HepG2 (cell line): ENCODE data around the gene NOS1AP. TPM values are rescaled to one million over a fixed set of nuclear protein-coding genes. Genes with fewer than 3 reads are reported as not detected.

Experiments
- ATAC-seq: fragments of 200-7000 bp; cut with Tn5 transposase; 3 replicates; pipeline ENCODE4 v1.9.1; 2020; ENCODE audit warnings: mild to moderate bottlenecking, moderate library complexity
- BruUV-seq: library from RNA; stranded (reverse); fragments of 400-500 nt; replicated peaks from 2 replicates; lab custom pipeline; 2021; lab: Mats Ljungman, UMichigan
- CTCF ChIA-PET: fragments of 300-600 bp; formaldehyde crosslinking; extraction: SDS; loops from one replicate; lab custom pipeline; 2021; ENCODE audit warnings: low total read pairs, inconsistent platforms, low intra/inter-chr PET ratio; lab: Yijun Ruan, JAX
- POLR2A ChIA-PET: fragments of 350-600 bp; sonication (Branson Sonifier 250); formaldehyde crosslinking; loops from one replicate; lab custom pipeline; 2020; ENCODE audit warnings: antibody characterized with exemption, inconsistent platforms; lab: Yijun Ruan, JAX
- DNase-seq: peaks from one replicate; pipeline ENCODE4 v3.0.0-alpha.2; 2015; ENCODE audit warnings: low spot score
- FAIRE-seq: peaks from 3 replicates; lab custom pipeline; 2011; peaks lifted over from hg19 to GRCh38; lab: Jason Lieb, UNC
- H2AFZ ChIP-seq: one replicate; pipeline ENCODE4 v1.6.1; 2011; ENCODE audit warnings: low read length, inconsistent platforms
- H3K27ac ChIP-seq: fragments of 300-600 bp; 3 replicates; pipeline ENCODE4 v1.8.0; 2011; ENCODE audit warnings: mixed run types, mild to moderate bottlenecking, mixed read lengths, low read length, inconsistent platforms; ENCODE audit not compliant: insufficient read depth; ENCODE audit errors: extremely low read length
- H3K27me3 ChIP-seq, 2 experiments: fragments of 200-600 bp in 1 of 2; 2 replicates in 1 of 2; 3 replicates in 1 of 2; pipeline versions ENCODE4 v1.6.0 to v1.8.0; 2011; ENCODE audit warnings: low read length in 2 of 2, mild to moderate bottlenecking in 2 of 2, moderate library complexity in 2 of 2, inconsistent platforms in 1 of 2; ENCODE audit not compliant: insufficient read depth in 2 of 2, control insufficient read depth in 1 of 2
- H3K36me3 ChIP-seq, 2 experiments: fragments of 200-600 bp in 1 of 2; replicated peaks in 1 of 2; 2 replicates in 1 of 2; 3 replicates in 1 of 2; pipeline versions ENCODE4 v1.5.1 to v1.8.0; 2011; ENCODE audit warnings: low read length in 2 of 2, inconsistent platforms in 1 of 2; ENCODE audit not compliant: insufficient read depth in 2 of 2, control insufficient read depth in 1 of 2
- H3K4me1 ChIP-seq: 2 replicates; pipeline ENCODE4 v1.5.1; 2012; ENCODE audit warnings: low read length, inconsistent platforms; ENCODE audit not compliant: insufficient read depth
- H3K4me2 ChIP-seq: 2 replicates; pipeline ENCODE4 v1.6.0; 2011; ENCODE audit warnings: low read depth, low read length, inconsistent platforms
- H3K4me3 ChIP-seq, 3 experiments: fragments of 200-600 bp in 1 of 3; sonication (generic), shearing (Covaris generic) in 1 of 3; replicated peaks in 1 of 3; 2 replicates each; pipeline ENCODE4 v1.5.1; 2011 to 2016; ENCODE audit warnings: low read length in 3 of 3, inconsistent platforms in 2 of 3, low read depth in 2 of 3, mild to moderate bottlenecking in 2 of 3, control low read depth in 1 of 3, mixed read lengths in 1 of 3; ENCODE audit not compliant: insufficient read depth in 1 of 3
- H3K79me2 ChIP-seq: one replicate; pipeline ENCODE4 v1.6.1; 2011; ENCODE audit warnings: low read length, inconsistent platforms; ENCODE audit not compliant: insufficient read depth
- H3K9ac ChIP-seq: 2 replicates; pipeline ENCODE4 v1.6.0; 2011; ENCODE audit warnings: mild to moderate bottlenecking, low read depth, low read length, inconsistent platforms; ENCODE audit not compliant: insufficient read depth
- H3K9me3 ChIP-seq: 2 replicates; pipeline ENCODE4 v1.5.1; 2012; ENCODE audit warnings: mild to moderate bottlenecking, low read length
- H4K20me1 ChIP-seq: 2 replicates; pipeline ENCODE4 v1.6.0; 2011; ENCODE audit warnings: inconsistent platforms, mild to moderate bottlenecking, low read length, moderate library complexity; ENCODE audit not compliant: insufficient read depth
- ARID5B ChIP-seq: IDR thresholded peaks from 2 replicates; pipeline ENCODE4 v1.4.0; 2020; ENCODE audit warnings: mild to moderate bottlenecking, missing genetic modification reagents
- CHCHD3 ChIP-seq: sonication (generic); formaldehyde crosslinking; IDR thresholded peaks from 2 replicates; pipeline ENCODE4 v1.8.0; 2022; ENCODE audit warnings: mild to moderate bottlenecking, missing genetic modification reagents, moderate library complexity
- CTCF ChIP-seq: sonication (generic); formaldehyde crosslinking; IDR thresholded peaks from 2 replicates; pipeline ENCODE4 v1.5.0; 2020; ENCODE audit warnings: mild to moderate bottlenecking, missing genetic modification reagents, moderate library complexity
- HINFP ChIP-seq: sonication (generic); formaldehyde crosslinking; IDR thresholded peaks from 2 replicates; pipeline ENCODE4 v1.4.0; 2020; ENCODE audit warnings: low read depth, mild to moderate bottlenecking, missing genetic modification reagents
- HMGA1 ChIP-seq: sonication (generic); formaldehyde crosslinking; conservative IDR thresholded peaks from 2 replicates; pipeline ENCODE4 v1.4.0; 2020; ENCODE audit warnings: missing genetic modification reagents
- MTF1 ChIP-seq: sonication (generic); formaldehyde crosslinking; IDR thresholded peaks from 2 replicates; pipeline ENCODE4 v1.5.0; 2020; ENCODE audit warnings: missing genetic modification reagents
- PREB ChIP-seq: sonication (generic); formaldehyde crosslinking; IDR thresholded peaks from 2 replicates; pipeline ENCODE4 v1.4.0; 2020; ENCODE audit warnings: missing genetic modification reagents
- SP5 ChIP-seq: IDR thresholded peaks from 2 replicates; pipeline ENCODE4 v1.6.1; 2016; ENCODE audit warnings: low read depth, borderline replicate concordance
- ZFP36 ChIP-seq: fragments of 150-350 bp; IDR thresholded peaks from 2 replicates; pipeline ENCODE4 v1.6.1; 2018; ENCODE audit warnings: borderline replicate concordance, low read length, low read depth; ENCODE audit not compliant: partially characterized antibody
- ZNF543 ChIP-seq: sonication (generic); formaldehyde crosslinking; IDR thresholded peaks from 2 replicates; pipeline ENCODE4 v1.4.0; 2020; ENCODE audit warnings: mild to moderate bottlenecking, missing genetic modification reagents
- ZNF672 ChIP-seq: sonication (generic); formaldehyde crosslinking; IDR thresholded peaks from 2 replicates; pipeline ENCODE4 v1.8.1; 2022; ENCODE audit warnings: missing genetic modification reagents
- ZNF713 ChIP-seq: sonication (generic); formaldehyde crosslinking; IDR thresholded peaks from 2 replicates; pipeline ENCODE4 v1.4.0; 2020; ENCODE audit warnings: mild to moderate bottlenecking, missing genetic modification reagents
- WGBS: methylation state at CpG from one replicate; pipeline ENCODE4 v1.1.6; 2017; ENCODE audit warnings: low lambda C conversion rate; 5-methylcytosine and 5-hydroxymethylcytosine counted together
- in situ Hi-C: cut with HindIII; loops from 2 replicates; pipeline ENCODE4 v1.10.0; 2017; ENCODE audit warnings: low pct_unique_long_range_greater_than_20kb; ENCODE audit not compliant: extremely low pct_ligation_motif_present
- intact Hi-C: fragments of 100-400 bp; cut with micrococcal nuclease; formaldehyde crosslinking; loops from one replicate; pipeline ENCODE4 v1.10.0; 2022; ENCODE audit not compliant: unreplicated experiment
- polyA plus RNA-seq, 8 experiments: library from polyadenylated mRNA; depleted of rRNA in 3 of 8; stranded (reverse) in 7 of 8; unstranded in 1 of 8; fragments of >200 nt; fragmentation: Illumina TruSeq in 4 of 8; extraction: Trizol in 4 of 8; gene quantifications; 2 replicates each; pipeline versions ENCODE4 v1.2.1 to v1.2.3, GENCODE V29; 2011 to 2016; ENCODE audit warnings: low read depth in 4 of 8, missing spikeins in 1 of 8, mixed read lengths in 1 of 8; ENCODE audit not compliant: insufficient read depth in 1 of 8
- total RNA-seq, 5 experiments: library from RNA; depleted of rRNA; stranded (reverse); fragments of >200 nt; fragmentation: Illumina TruSeq; extraction: Trizol; gene quantifications; 2 replicates each; pipeline ENCODE4 v1.2.3, GENCODE V29; 2016; ENCODE audit warnings: low read depth in 1 of 5
- TF ChIP-seq, protein P1 (sequence below): IDR thresholded peaks from 2 replicates; pipeline ENCODE4 v1.6.1; 2012; ENCODE audit warnings: inconsistent platforms

Gene NOS1AP
- total and polyA plus RNA-seq, 2 of the 13 experiments (the other 11 are each of a cell fraction or from before 2014, with no cell fraction given) = 2.0 to 3.3 TPM

DNA sequence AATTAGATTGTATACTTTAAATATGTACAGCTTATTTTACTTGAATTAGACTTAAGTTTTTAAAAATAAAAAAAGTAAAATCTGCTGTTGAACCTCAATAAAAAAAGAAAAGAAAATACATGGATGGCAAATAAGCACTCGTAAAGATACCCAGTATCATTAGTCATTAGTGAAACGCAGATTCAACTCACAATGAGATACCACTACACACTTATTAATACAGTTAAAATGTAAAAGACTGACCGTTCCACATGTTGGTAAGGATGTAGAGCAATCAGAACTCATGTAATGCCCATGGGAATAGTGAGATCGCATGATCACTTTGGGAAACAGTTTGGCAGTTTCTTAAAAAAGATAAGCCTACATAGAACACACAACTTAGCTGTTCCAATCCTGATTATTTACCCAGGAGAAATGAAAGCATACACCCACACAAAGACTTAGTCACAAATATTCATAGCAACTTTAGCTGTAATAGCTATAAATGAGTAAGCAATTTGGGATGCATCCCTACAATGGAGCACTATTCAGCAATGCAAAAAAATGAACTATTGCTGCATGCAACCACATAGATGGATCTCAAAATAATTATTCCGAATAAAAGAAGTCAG, 335.2 kb downstream of the NOS1AP start:
- intact Hi-C loops = no loop called here
- Histone ChIP-seq H3K4me2 (no peak overlapping the region), H3K9me3 (no peaks in the 10 kb centered on the region), H3K79me2 (no peaks in the 10 kb centered on the region), H3K27me3 (no peaks in the 10 kb centered on the region), H3K27ac (no peak overlapping the region), H4K20me1 (no peaks in the 10 kb centered on the region), H3K36me3 (no peaks in the 10 kb centered on the region), H3K9ac (no peak overlapping the region), H3K4me3 (no peak overlapping the region), H2AFZ (no peak overlapping the region), H3K4me1 (peaks cover 9% of the 10 kb centered on the region; the same call in 1 of the 2 replicates)
- FAIRE-seq (no peak), ATAC-seq (no peak), DNase-seq (no peak)
- ChIA-PET CTCF (no interaction called here), POLR2A (no interaction called here)
- TF ChIP-seq MTF1 (CRISPR knock-in tag) (no peak), ZFP36 (no peak), ARID5B (CRISPR knock-in tag) (no peak), CTCF (CRISPR knock-in tag) (no peak), ZNF713 (CRISPR knock-in tag) (no peak), CHCHD3 (no peak), ZNF543 (CRISPR knock-in tag) (no peak), PREB (no peak), HINFP (CRISPR knock-in tag) (no peak), HMGA1 (no peak), SP5 (no peak), ZNF672 (CRISPR knock-in tag) (no peak)
- TF ChIP-seq, protein P1, sequence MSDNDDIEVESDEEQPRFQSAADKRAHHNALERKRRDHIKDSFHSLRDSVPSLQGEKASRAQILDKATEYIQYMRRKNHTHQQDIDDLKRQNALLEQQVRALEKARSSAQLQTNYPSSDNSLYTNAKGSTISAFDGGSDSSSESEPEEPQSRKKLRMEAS = no peak
- WGBS = 46% methylated on average over 5 of the region's 5 CpGs
- BruUV-seq = no TSS peak
- in situ Hi-C loops = no loop called here
